ENCODE data around the gene NPAS4. TPM values are rescaled to one million over a fixed set of nuclear protein-coding genes. Genes with fewer than 3 reads are reported as not detected.

Gene NPAS4
- total RNA-seq, 1 experiment from 2014 or later, result 1.6 TPM

GRCh38 chr11:66473167-66473566 is 52.3 kb downstream of the NPAS4 start:
- H3K56ac ChIP-seq (ENCODE audit: insufficient read length, low read depth, low read length), result no peak overlapping the region
- Mint-ChIP-seq H3K4me3 (no peak overlapping the region), H3K4me1 (peaks cover 25 to 35% of the 10 kb centered on the region in 2 experiments)

More at GRCh38 chr11:66473167-66473566, 52.3 kb downstream of the NPAS4 start:
- H3K9me3 ChIP-seq (ENCODE audit: control insufficient read depth, low read depth, low read length), result no peaks in the 10 kb centered on the region
- TF ChIP-seq CTCF (conservative IDR thresholded peaks at IDR 0.05), result no peak
- H3K79me2 ChIP-seq (ENCODE audit: insufficient read depth, low read length), result no peaks in the 10 kb centered on the region
- H3K9me3 Mint-ChIP-seq, result no peaks in the 10 kb centered on the region
- H3K27ac ChIP-seq (ENCODE audit: insufficient read length, low read depth, low read length), result no peak overlapping the region
- no peak overlapping the region for H2BK12ac ChIP-seq (ENCODE audit: insufficient read length, low read depth, low read length)
- H4K5ac ChIP-seq (ENCODE audit: insufficient read length, low read depth, low read length), result no peak overlapping the region
- H3K9ac ChIP-seq (ENCODE audit: extremely low read depth, insufficient read length, low read length), result no peak overlapping the region
- H2BK120ac ChIP-seq (ENCODE audit: low read depth, low read length, poor library complexity, severe bottlenecking), result no peak overlapping the region
- no peak overlapping the region for H3K23ac ChIP-seq (ENCODE audit: insufficient read length, low read depth, low read length)
- no peak overlapping the region for H2BK20ac ChIP-seq (ENCODE audit: low read depth, low read length, poor library complexity, severe bottlenecking)
- H3K27me3 ChIP-seq (ENCODE audit: insufficient read depth, low read length), result no peaks in the 10 kb centered on the region
- H4K20me1 ChIP-seq (ENCODE audit: control insufficient read depth, insufficient read depth, insufficient read length), result no peaks in the 10 kb centered on the region
- no peak overlapping the region for H4K91ac ChIP-seq (ENCODE audit: insufficient read length, low read depth, low read length)
- H3K27ac Mint-ChIP-seq, result no peak overlapping the region
- H3K18ac ChIP-seq (ENCODE audit: insufficient read length, low read depth, low read length), result no peak overlapping the region
- DNase-seq, result no peak
- no CpG with 5 or more reads among the region's 11 CpGs for WGBS (ENCODE audit: extremely low coverage, insufficient read length, low lambda C conversion rate)
- H2BK5ac ChIP-seq (ENCODE audit: insufficient read length, low read length), result no peak overlapping the region
- no peak overlapping the region for H2AK5ac ChIP-seq (ENCODE audit: insufficient read length, low read length)
- H3K27me3 Mint-ChIP-seq (ENCODE audit: low read depth), result no peaks in the 10 kb centered on the region
- no peak overlapping the region for H3K4ac ChIP-seq (ENCODE audit: low read depth, low read length)
- no peaks in the 10 kb centered on the region for H3K79me1 ChIP-seq (ENCODE audit: insufficient read depth, low read depth, low read length, poor library complexity, severe bottlenecking)
- no peak overlapping the region for H4K8ac ChIP-seq (replicated peaks; ENCODE audit: insufficient read length, low read depth, low read length)
- H3K4me1 ChIP-seq (ENCODE audit: insufficient read depth, low read length), result no peaks in the 10 kb centered on the region
- H2AFZ ChIP-seq (ENCODE audit: low read length), result no peak overlapping the region
- H3K14ac ChIP-seq (ENCODE audit: insufficient read depth, low read length), result no peak overlapping the region
- no peak overlapping the region for H3K4me2 ChIP-seq (ENCODE audit: insufficient read depth, insufficient read length, low read length)
- H3T11ph ChIP-seq (ENCODE audit: low read length), result no peak overlapping the region
- H3K23me2 ChIP-seq (ENCODE audit: insufficient read length, low read depth, low read length, poor library complexity, severe bottlenecking), result no peaks in the 10 kb centered on the region
- H3K36me3 Mint-ChIP-seq (ENCODE audit: insufficient read depth in 1 of 3, low read depth in 3 of 3), result peaks cover 3 to 30% (median 23%) of the 10 kb centered on the region in 3 experiments; a peak in 5 of 7 replicates
- no peak overlapping the region for H2BK15ac ChIP-seq (ENCODE audit: low read depth, low read length)
